HFF-Myc (cell line): ENCODE measurements around the gene OR12D1.

Experiments used
- DNase-seq: peaks from one replicate; pipeline ENCODE4 v3.0.0-alpha.2; 2011; ENCODE audit warnings: low read depth; ENCODE audit errors: extremely low read depth
- H3K4me3 ChIP-seq: replicated peaks from 2 replicates; pipeline ENCODE4 v1.5.1; 2011; ENCODE audit warnings: low read depth, mild to moderate bottlenecking, control low read depth, low read length
- CTCF ChIP-seq: IDR thresholded peaks from 2 replicates; pipeline ENCODE4 v1.5.1; 2012; ENCODE audit warnings: mild to moderate bottlenecking, low read depth, low read length, control low read depth; ENCODE audit errors: missing control alignments

Gene OR12D1

GRCh38 chr6:29462022-29462421 lies 47.3 kb downstream of the OR12D1 start:
- H3K4me3 ChIP-seq, result no peak overlapping the region
- TF ChIP-seq CTCF, result no peak
- no peak for DNase-seq

GRCh38 chr6:29465279-29465678 lies 50.6 kb downstream of the OR12D1 start:
- no peak overlapping the region for H3K4me3 ChIP-seq
- DNase-seq, result no peak
- no peak for TF ChIP-seq CTCF

- no peak for TF ChIP-seq CTCF
- H3K4me3 ChIP-seq, result no peak overlapping the region
- DNase-seq, result no peak
Observed at GRCh38 chr6:29465801-29466200, 51.1 kb downstream of the OR12D1 start.

GRCh38 chr6:29466241-29466640 lies 51.5 kb downstream of the OR12D1 start:
- no peak for DNase-seq
- H3K4me3 ChIP-seq, result no peak overlapping the region
- no peak for TF ChIP-seq CTCF
